Coronary artery (tissue), 2 donors: ENCODE data around the gene REN.

Experiments used
- DNase-seq: peaks from one replicate; pipeline ENCODE4 v3.0.0-alpha.2; 2017; ENCODE audit warnings: low spot score
- H3K27ac ChIP-seq, 2 donors: fragments of 200-600 bp; sonication (generic); one replicate each; pipeline ENCODE4 v1.5.1; 2016 to 2019
- H3K4me3 ChIP-seq: fragments of 200-600 bp; sonication (generic); 2 replicates; pipeline ENCODE4 v1.5.1; 2016; ENCODE audit warnings: mild to moderate bottlenecking, moderate library complexity
- CTCF ChIP-seq: fragments of 200-600 bp; sonication (generic); IDR thresholded peaks from one replicate; pipeline ENCODE4 v1.5.1; 2019; ENCODE audit warnings: antibody characterized with exemption

Gene REN

DNA sequence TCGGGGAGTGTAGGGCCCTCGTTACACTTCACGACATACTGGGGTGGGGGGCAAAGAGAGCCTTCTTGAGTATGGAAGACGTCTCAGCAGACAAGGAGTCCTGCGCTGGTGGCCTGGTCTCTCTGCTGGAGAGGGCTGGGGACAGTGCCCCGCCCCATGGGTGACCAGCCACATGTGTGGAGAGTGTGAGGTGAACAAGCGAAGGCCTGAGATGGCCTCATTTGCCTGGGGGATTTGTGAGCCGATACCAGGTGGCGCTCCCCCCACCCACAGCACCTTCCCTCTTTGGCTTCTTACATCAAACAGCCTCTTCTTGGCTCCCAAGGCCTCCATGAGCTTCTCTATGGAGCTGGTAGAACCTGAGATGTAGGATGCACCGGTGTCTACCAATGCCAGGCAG is 10.3 kb downstream of the REN start:
- DNase-seq: no peak
- no peak overlapping the region for H3K4me3 ChIP-seq
- H3K27ac ChIP-seq: no peak overlapping the region
- no peak for TF ChIP-seq CTCF

GRCh38 chr1:204154568-204155255 is 11.4 kb downstream of the REN start:
- TF ChIP-seq CTCF: no peak
- Histone ChIP-seq H3K4me3 (no peak overlapping the region), H3K27ac (no peak overlapping the region)
- DNase-seq: no peak

DNA sequence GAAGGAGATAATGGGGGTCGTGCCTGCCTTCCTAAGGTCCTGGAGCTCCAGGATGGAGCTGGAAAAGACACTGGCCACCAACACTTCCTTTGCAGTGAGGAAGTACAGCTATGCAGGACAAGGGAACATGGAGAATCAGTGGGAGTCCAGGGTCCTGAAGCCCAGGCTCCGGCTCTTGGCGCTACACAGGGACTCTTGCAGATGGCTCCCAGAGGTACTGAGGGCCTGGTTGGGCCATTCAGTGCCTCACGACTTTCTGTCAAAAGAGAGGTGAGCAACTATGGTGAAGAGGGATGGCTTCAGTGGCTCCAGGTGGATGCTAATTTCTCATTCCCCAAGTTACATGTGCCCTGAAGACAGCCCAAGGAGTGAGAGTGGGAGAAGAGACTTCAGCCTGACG is 12.5 kb downstream of the REN start:
- no peak overlapping the region for H3K4me3 ChIP-seq
- no peak for TF ChIP-seq CTCF
- DNase-seq: no peak
- no peak overlapping the region for H3K27ac ChIP-seq

DNA sequence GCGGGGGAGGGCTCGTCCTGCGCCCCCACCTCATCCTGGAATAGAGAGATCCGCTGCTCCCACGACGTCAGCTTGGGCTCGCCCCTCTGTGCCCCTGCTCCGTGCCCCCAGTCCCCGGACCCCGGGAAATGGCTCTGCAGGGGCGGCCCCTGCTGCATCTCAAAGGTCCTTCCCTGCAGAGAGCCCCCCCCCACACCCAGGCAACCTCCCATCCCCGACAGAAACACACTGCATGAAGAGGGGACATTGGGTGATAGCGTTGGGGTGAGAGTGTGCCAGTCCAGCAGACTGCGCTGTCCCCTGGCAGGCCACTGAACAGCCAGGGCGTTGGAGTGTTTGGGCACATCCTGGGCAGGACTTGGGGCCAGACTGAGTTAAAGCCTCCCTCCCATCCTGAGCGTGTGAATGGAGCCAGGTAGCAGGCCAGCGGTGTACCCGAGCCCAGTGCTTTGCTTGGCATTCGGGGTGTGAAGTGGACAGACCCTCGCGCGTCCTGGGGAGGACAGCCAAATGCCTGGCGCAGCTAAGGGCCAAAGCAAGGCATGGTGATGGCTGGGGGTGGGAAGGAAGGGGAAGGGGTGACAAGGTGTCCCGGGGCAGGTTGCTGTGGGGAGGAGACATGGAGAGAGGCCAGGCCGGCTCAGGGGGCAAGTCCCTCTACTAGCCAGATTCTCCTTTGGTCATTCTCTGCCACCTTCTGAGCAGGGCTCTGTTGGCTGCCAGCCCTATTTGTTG is 13.7 kb downstream of the REN start:
- TF ChIP-seq CTCF: no peak
- peak overlapping the region; percentile 84 to 87 for H3K27ac ChIP-seq
- H3K4me3 ChIP-seq: peak overlapping the region; percentile 85
- peak; percentile 79 for DNase-seq

GRCh38 chr1:204151552-204152309 is 14.4 kb downstream of the REN start, which contains the start of gene ETNK2:
ETNK2 (minus strand) TSS chr1:204152044; CDS start chr1:204151852, 192 bp downstream.
- H3K27ac ChIP-seq: peak within 1 kb of the TSS; percentile 84 to 87
- peak; percentile 85 for DNase-seq
- peak within 1 kb of the TSS; percentile 85 for H3K4me3 ChIP-seq
- no peak for TF ChIP-seq CTCF

GRCh38 chr1:204150702-204151551 is 15.2 kb downstream of the REN start:
- no peak for TF ChIP-seq CTCF
- Histone ChIP-seq H3K27ac (peak overlapping the region; percentile 84 to 87), H3K4me3 (peak overlapping the region; percentile 85)
- no peak for DNase-seq
